IgD-negative memory B cell (primary cell): Measurements from ENCODE around the gene JDP2. TPM values are rescaled to one million over a fixed set of nuclear protein-coding genes. Genes with fewer than 3 reads are reported as not detected.

ENCODE experiments used
- H3K27ac Mint-ChIP-seq, 3 donors: one replicate each; pipeline ENCODE4 v1.8.0; 2020 to 2022; ENCODE audit warnings: mild to moderate bottlenecking in 3 of 3, mixed read lengths in 3 of 3, moderate library complexity in 1 of 3
- H3K27me3 Mint-ChIP-seq: one replicate; pipeline ENCODE4 v1.8.0; 2021; ENCODE audit warnings: mixed read lengths
- H3K36me3 Mint-ChIP-seq: one replicate; pipeline ENCODE4 v1.8.0; 2020; ENCODE audit warnings: mild to moderate bottlenecking, mixed read lengths
- H3K4me1 Mint-ChIP-seq, 3 donors: one replicate each; pipeline ENCODE4 v1.8.0; 2020 to 2022; ENCODE audit warnings: mixed read lengths in 3 of 3, mild to moderate bottlenecking in 1 of 3
- H3K4me3 Mint-ChIP-seq, 4 donors: one replicate each; pipeline ENCODE4 v1.8.0; 2020 to 2022; ENCODE audit warnings: mild to moderate bottlenecking in 4 of 4, mixed read lengths in 4 of 4, moderate library complexity in 3 of 4
- H3K9me3 Mint-ChIP-seq, 3 donors: one replicate each; pipeline ENCODE4 v1.8.0; 2020 to 2021; ENCODE audit warnings: mixed read lengths in 3 of 3, mild to moderate bottlenecking in 1 of 3
- polyA plus RNA-seq: library from polyadenylated mRNA; unstranded; fragments of 300-500 nt; fragmentation: Illumina TruSeq; gene quantifications from one replicate; pipeline ENCODE4 v1.2.3, GENCODE V29; 2021

Gene JDP2
- polyA plus RNA-seq, 1 donor from 2014 or later, result 14.9 TPM

DNA sequence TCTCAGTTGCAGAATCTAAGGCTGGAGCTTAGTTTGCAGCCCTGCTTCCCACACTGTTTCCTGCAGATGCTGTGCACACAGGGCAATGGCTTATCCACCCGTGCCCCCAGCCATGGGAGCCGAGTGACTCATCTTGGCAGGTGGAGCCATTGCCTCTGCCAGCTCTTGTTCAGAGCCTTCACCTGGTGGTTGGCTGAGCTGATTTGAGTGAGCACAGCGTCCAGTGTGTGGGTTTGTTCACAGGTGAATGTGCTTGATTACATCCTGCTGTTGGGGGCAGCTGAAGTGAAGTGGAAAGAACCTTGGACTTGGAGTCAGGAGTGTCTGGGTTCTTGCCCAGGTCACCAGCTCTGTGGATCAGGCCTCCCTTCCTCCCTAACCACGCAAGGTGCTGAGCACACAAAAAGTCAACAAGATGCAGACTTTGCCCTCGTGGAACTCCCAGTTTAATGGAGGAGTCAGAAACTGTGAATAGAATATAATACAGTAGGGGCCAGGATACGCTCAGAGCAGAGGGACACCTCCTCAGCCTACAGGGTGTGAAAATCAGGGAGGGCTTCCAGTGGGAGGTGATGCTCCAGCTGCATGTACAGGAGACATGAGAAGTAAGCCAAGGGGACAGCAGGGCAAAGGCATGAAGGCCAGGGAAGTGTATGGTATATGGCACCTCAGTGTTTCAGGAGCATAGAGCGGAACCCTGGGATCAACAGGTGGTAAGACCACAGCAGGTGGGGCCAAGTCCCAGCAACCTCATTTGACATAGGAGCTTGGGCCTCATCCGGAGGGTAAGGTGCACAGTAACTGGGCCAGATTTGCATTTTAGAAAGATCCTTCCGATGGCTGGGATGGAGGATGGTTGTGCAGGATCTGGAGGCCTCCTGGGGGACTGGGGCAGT is 22.8 kb downstream of the JDP2 start:
- Mint-ChIP-seq H3K36me3 (peaks cover 2% of the 10 kb centered on the region), H3K9me3 (no peaks in the 10 kb centered on the region), H3K27me3 (no peaks in the 10 kb centered on the region), H3K4me3 (peak overlapping the region in 1 of 4 donors; percentile 54), H3K27ac (no peak overlapping the region), H3K4me1 (peaks cover 8 to 18% (median 13%) of the 10 kb centered on the region in 3 donors)

GRCh38 chr14:75452324-75452723 is 24.5 kb downstream of the JDP2 start:
- Mint-ChIP-seq H3K9me3 (no peaks in the 10 kb centered on the region), H3K27me3 (no peaks in the 10 kb centered on the region), H3K4me1 (peaks cover 7 to 9% (median 8%) of the 10 kb centered on the region in 3 donors), H3K4me3 (no peak overlapping the region), H3K27ac (no peak overlapping the region), H3K36me3 (peaks cover 5% of the 10 kb centered on the region)

DNA sequence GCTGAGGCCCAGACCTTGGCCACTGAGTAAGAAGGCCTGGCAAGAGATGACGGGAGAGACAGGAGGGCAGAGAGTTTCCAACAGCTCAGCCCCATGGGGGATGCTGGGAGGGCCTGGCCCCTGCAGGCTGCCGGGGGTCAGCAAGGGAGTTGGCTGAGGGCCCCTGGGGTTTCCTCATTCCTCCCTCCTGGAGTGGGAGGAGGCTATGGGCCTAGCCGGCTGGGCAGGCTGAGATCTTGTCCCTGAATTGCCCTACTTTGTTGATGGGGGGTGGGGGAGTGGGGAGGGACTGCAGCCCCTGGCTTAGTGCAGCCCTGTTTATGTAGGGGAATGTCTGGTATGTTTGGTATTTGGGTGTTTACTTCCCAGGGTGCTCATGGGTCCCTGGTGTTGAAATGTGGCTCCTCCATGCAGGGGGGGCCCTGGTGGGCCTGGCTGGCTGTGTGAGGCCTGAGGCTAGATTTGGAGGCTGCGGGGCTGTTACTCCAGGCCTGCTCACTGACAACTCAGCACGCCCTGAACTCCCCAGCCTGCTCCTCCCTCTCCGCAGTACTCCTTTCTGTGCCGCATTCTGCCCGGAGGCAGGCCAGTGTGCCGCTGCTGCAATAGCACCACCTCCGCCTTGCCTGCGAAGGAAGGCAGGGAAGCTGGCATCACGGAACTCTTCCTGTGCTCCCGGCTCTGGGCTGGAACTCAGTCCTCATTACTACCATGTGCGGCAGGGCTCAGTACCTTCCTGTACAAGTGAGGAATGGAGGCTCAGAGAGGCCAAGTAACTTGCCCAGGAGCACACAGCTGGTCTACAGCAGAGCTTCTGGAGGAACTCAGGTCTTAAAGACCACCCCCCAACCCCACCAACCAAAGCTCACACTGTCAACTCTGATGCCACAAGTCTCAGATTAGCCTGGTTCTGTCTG is 25.3 kb downstream of the JDP2 start:
- Mint-ChIP-seq H3K27me3 (no peaks in the 10 kb centered on the region), H3K9me3 (no peaks in the 10 kb centered on the region), H3K4me1 (peaks cover 5 to 10% (median 9%) of the 10 kb centered on the region in 3 donors), H3K27ac (peak overlapping the region in 1 of 3 donors; percentile 61), H3K36me3 (peaks cover 5% of the 10 kb centered on the region), H3K4me3 (peak overlapping the region in 1 of 4 donors; percentile 12)

DNA sequence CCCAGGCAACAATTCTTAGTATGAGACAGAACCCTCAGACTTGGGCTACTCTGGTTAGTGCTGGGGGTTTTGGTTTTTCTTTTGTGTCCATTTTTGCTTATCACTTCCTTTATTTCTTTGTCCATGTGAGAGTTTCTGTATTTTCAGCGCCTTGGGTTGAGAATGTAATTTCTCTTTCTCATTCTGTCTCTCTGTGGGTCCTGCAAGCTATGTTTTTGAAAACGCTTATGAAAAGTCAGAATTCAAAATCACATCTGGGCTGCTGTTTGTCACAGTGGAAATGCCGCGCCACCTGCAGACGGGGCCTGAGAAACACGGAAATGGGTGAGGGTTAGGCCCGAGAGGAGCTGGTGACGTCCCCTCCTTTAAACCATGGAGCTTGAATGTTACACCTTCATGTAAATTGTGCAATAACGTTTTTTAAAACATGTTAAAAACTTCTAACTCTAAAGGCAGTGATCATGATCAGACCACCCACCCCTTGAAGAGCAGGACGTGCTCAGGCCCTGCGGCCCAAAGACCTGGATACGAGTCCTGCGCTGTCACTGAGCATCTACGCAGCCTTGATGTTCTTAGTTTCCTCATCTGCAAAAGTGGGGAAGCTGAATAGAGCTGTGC is 26.1 kb downstream of the JDP2 start:
- Mint-ChIP-seq H3K36me3 (peaks cover 5% of the 10 kb centered on the region), H3K9me3 (no peaks in the 10 kb centered on the region), H3K4me1 (peaks cover 10 to 16% (median 14%) of the 10 kb centered on the region in 3 donors), H3K27ac (peak overlapping the region; percentile 7 to 61 (median 35)), H3K4me3 (peak overlapping the region in 1 of 4 donors; percentile 12), H3K27me3 (no peaks in the 10 kb centered on the region)

GRCh38 chr14:75454963-75455546 is 27.2 kb downstream of the JDP2 start:
- Mint-ChIP-seq H3K27ac (peak overlapping the region in 1 of 3 donors; percentile 35), H3K4me3 (no peak overlapping the region), H3K4me1 (peaks cover 11 to 19% (median 12%) of the 10 kb centered on the region in 3 donors), H3K36me3 (peaks cover 5% of the 10 kb centered on the region), H3K27me3 (no peaks in the 10 kb centered on the region), H3K9me3 (no peaks in the 10 kb centered on the region)

- H3K27ac Mint-ChIP-seq, result peak overlapping the region in 1 of 3 donors; percentile 63
- no peaks in the 10 kb centered on the region for H3K27me3 Mint-ChIP-seq
- no peaks in the 10 kb centered on the region for H3K9me3 Mint-ChIP-seq
- peaks cover 5% of the 10 kb centered on the region for H3K36me3 Mint-ChIP-seq
- H3K4me3 Mint-ChIP-seq, result no peak overlapping the region
- H3K4me1 Mint-ChIP-seq, result peaks cover 11 to 19% (median 16%) of the 10 kb centered on the region in 3 donors
Observed at GRCh38 chr14:75456069-75456996, 28.5 kb downstream of the JDP2 start.

- H3K36me3 Mint-ChIP-seq, result peaks cover 5% of the 10 kb centered on the region
- H3K27ac Mint-ChIP-seq, result peak overlapping the region in 1 of 3 donors; percentile 32
- peaks cover 11 to 19% (median 16%) of the 10 kb centered on the region in 3 donors for H3K4me1 Mint-ChIP-seq
- H3K27me3 Mint-ChIP-seq, result no peaks in the 10 kb centered on the region
- no peaks in the 10 kb centered on the region for H3K9me3 Mint-ChIP-seq
- no peak overlapping the region for H3K4me3 Mint-ChIP-seq
Observed at GRCh38 chr14:75456997-75457335, 29.1 kb downstream of the JDP2 start.

- Mint-ChIP-seq H3K9me3 (no peaks in the 10 kb centered on the region), H3K27me3 (no peaks in the 10 kb centered on the region), H3K4me1 (peaks cover 11 to 19% (median 16%) of the 10 kb centered on the region in 3 donors), H3K27ac (peak overlapping the region in 1 of 3 donors; percentile 32), H3K4me3 (peak overlapping the region in 1 of 4 donors; percentile 28), H3K36me3 (peaks cover 5% of the 10 kb centered on the region)
Observed at GRCh38 chr14:75457648-75458165, 29.9 kb downstream of the JDP2 start.

- no peak overlapping the region for H3K27ac Mint-ChIP-seq
- no peaks in the 10 kb centered on the region for H3K27me3 Mint-ChIP-seq
- peaks cover 11 to 18% (median 17%) of the 10 kb centered on the region in 3 donors for H3K4me1 Mint-ChIP-seq
- H3K9me3 Mint-ChIP-seq, result no peaks in the 10 kb centered on the region
- peaks cover 5% of the 10 kb centered on the region for H3K36me3 Mint-ChIP-seq
- H3K4me3 Mint-ChIP-seq, result no peak overlapping the region
Observed at GRCh38 chr14:75458305-75458704, 30.5 kb downstream of the JDP2 start.

- H3K9me3 Mint-ChIP-seq, result no peaks in the 10 kb centered on the region
- H3K4me1 Mint-ChIP-seq, result peaks cover 6 to 13% (median 12%) of the 10 kb centered on the region in 3 donors
- H3K27me3 Mint-ChIP-seq, result no peaks in the 10 kb centered on the region
- H3K27ac Mint-ChIP-seq, result no peak overlapping the region
- peak overlapping the region in 1 of 4 donors; percentile 64 for H3K4me3 Mint-ChIP-seq
- H3K36me3 Mint-ChIP-seq, result peaks cover 5% of the 10 kb centered on the region
Observed at GRCh38 chr14:75459099-75459741, 31.4 kb downstream of the JDP2 start.

DNA sequence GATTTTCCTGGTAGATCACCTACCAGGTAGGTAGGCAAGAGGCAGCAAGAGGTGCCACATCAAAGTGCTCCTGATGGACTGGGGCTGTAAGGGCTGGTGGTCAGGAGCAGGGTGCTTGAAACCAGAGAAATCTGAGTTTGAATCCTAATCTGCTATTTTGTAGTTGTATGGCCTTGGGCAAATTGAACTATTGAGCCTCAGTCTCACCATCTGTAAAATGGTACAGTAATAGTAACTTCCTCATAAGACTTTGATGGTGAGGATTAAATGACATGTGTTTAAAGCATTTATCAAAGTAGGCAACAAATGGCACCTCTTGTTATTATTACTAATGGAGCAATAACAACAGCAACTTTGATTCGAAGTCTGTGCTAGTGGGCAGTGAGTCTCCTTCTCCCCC is 32.0 kb downstream of the JDP2 start:
- peaks cover 3% of the 10 kb centered on the region for H3K36me3 Mint-ChIP-seq
- H3K4me1 Mint-ChIP-seq, result peaks cover 6 to 13% (median 12%) of the 10 kb centered on the region in 3 donors
- H3K27ac Mint-ChIP-seq, result peak overlapping the region in 1 of 3 donors; percentile 67
- no peak overlapping the region for H3K4me3 Mint-ChIP-seq
- no peaks in the 10 kb centered on the region for H3K9me3 Mint-ChIP-seq
- H3K27me3 Mint-ChIP-seq, result no peaks in the 10 kb centered on the region

GRCh38 chr14:75460394-75460793 is 32.6 kb downstream of the JDP2 start:
- no peaks in the 10 kb centered on the region for H3K27me3 Mint-ChIP-seq
- no peak overlapping the region for H3K4me3 Mint-ChIP-seq
- no peaks in the 10 kb centered on the region for H3K9me3 Mint-ChIP-seq
- H3K27ac Mint-ChIP-seq, result peak overlapping the region in 1 of 3 donors; percentile 67
- peaks cover 3% of the 10 kb centered on the region for H3K36me3 Mint-ChIP-seq
- peaks cover 6 to 13% (median 12%) of the 10 kb centered on the region in 3 donors for H3K4me1 Mint-ChIP-seq

DNA sequence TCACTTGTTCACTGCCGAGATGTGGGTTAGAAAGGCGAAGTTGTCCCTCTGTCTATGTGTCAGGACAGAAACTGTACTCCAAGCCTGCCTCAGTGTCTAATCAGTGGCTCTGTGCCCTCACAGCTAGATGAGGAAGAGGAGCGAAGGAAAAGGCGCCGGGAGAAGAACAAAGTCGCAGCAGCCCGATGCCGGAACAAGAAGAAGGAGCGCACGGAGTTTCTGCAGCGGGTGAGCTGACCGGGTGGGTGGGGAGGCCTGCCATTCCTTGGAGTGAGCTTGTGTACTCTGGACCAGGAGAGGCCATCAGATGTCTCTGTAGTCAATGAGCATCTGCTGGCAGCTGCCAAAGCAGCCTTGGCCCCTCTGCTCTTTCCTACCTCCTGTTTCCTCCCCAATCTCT is 33.5 kb downstream of the JDP2 start:
- Mint-ChIP-seq H3K9me3 (no peaks in the 10 kb centered on the region), H3K27ac (no peak overlapping the region), H3K27me3 (no peaks in the 10 kb centered on the region), H3K4me1 (peaks cover 6 to 15% (median 10%) of the 10 kb centered on the region in 3 donors), H3K36me3 (peaks cover 1% of the 10 kb centered on the region), H3K4me3 (peak overlapping the region in 1 of 4 donors; percentile 8)
